Stimulated activated CD8-positive, alpha-beta memory T cell treated with anti-CD3 and anti-CD28 coated beads, Interleukin-7, amount 100 ng/mL, for 1 hour (primary cell): Measurements from ENCODE around the gene GGTLC2.
A peak's percentile ranks its signal among the peaks of the same experiment; 100 is the strongest.

Source experiments
- DNase-seq, 2 donors: peaks; one replicate each; pipeline ENCODE4 v3.0.0-alpha.2; 2020; ENCODE audit warnings: low read depth in 2 of 2

Gene GGTLC2

GRCh38 chr22:22691716-22692701, 47.6 kb downstream of the GGTLC2 start:
- no peak for DNase-seq

DNA sequence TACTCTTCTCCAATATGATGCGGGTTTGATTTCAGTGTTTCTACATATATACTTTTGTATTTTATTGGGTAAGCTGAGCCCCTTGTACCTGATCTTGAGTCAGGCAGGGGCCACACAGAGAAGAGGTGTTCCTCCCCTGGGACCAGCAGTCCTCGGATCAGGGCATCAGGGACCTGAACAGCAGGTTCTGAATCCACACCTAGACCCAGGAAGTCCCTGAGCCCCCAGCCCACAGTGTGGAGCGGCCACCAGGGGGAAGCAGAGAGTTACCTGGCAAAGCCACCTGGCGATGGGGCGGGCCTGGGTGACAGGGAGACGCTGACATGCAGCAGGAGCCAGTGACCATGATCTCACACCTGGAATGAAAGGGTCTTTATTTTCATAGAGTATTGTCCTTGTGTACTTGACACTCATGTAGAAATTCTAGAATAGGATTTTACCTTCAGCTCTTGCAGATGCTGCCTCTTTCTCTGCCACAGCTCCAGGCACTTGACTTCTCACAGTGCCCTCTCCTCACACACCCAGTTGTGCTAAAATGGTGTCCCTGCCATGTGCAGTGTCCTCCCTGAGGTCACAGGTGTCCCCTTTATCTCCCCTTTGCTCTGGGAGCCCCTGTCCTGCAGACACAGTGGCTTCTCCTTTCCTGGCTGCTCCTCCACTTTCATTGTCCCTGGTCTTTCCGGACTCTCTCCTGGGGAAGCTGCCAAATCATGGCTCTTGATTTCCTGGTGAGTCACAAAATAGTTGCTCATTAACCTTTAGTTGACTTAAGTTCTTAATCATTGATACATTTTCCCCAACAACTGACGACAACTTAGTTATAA, 48.5 kb downstream of the GGTLC2 start:
- peak; percentile 14 to 49 for DNase-seq

GRCh38 chr22:22693531-22693884, 49.1 kb downstream of the GGTLC2 start:
- DNase-seq, result no peak

- no peak for DNase-seq
Observed at GRCh38 chr22:22694106-22694505, 49.7 kb downstream of the GGTLC2 start.

- no peak for DNase-seq
Observed at GRCh38 chr22:22696104-22696503, 51.7 kb downstream of the GGTLC2 start.
